SKM-1 (cell line): ENCODE results near the gene AKAP7.

Source experiments
- DNase-seq: peaks from one replicate; lab custom pipeline; 2025; ENCODE audit not compliant: unreplicated experiment; lab: John Stamatoyannopoulos, UW

The AKAP7 gene

GRCh38 chr6:131199568-131200272 is 64.5 kb downstream of the AKAP7 start:
- peak; percentile 94 for DNase-seq

GRCh38 chr6:131205481-131206244 is 70.4 kb downstream of the AKAP7 start:
- no peak for DNase-seq

- no peak for DNase-seq
Measured at GRCh38 chr6:131206463-131207251, 71.4 kb downstream of the AKAP7 start.

DNA sequence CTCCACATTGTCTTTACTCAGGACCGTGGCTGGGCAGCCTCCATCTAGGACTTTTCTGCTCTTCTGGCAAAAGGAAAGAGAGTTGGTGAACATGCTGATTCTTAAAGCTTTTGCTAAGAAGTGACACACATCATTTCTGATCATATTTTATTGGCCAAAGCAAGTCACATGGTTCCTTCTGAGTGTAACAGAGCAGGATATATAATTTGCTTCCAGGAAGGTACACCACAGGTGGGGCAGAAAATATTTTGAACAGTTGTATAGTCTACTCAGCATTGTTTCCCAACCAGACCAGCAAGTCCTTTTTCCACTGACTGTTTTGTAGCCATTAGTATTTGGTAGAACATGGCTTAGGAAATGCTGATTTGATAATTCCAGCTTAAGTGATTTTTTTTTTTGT is 73.5 kb downstream of the AKAP7 start:
- no peak for DNase-seq

DNA sequence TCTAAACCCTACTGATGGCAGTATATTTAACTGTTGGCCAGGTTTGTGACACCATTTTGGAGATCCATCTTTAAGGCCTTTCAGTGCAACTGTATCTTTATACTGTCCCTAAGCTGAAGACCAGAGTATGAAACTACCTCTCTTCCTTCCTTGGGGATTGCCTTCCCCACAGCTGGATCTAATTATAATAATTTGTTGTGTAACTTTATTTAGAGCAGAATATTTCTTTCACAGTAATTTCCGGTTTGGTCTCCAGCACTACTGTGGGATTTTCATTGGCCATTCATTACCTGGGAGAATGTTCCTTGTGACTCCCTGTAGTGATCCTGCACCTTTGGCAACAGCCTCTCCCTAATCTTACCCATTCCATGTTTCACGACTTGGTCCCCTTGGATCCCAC is 75.2 kb downstream of the AKAP7 start:
- no peak for DNase-seq

DNA sequence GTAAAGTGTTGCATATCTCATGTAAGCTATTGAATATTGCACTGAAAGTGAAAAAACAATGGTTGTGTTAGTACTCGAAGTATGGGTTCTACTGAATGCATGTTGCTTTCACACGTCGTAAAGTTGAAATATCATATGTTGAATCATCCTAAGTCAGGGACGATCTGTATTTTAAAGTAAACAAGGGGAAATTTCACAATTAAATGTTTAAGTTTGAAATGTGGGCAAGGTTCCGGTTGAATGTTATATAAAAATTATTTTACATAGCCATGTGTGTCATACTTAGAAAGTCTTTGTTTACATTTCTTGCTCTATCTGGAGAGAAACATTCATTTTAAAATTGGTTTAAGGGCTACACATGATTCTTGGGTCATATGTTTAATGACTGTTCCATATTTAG is 76.8 kb downstream of the AKAP7 start:
- no peak for DNase-seq

- DNase-seq: no peak
Measured at GRCh38 chr6:131212913-131213312, 77.6 kb downstream of the AKAP7 start.

DNA sequence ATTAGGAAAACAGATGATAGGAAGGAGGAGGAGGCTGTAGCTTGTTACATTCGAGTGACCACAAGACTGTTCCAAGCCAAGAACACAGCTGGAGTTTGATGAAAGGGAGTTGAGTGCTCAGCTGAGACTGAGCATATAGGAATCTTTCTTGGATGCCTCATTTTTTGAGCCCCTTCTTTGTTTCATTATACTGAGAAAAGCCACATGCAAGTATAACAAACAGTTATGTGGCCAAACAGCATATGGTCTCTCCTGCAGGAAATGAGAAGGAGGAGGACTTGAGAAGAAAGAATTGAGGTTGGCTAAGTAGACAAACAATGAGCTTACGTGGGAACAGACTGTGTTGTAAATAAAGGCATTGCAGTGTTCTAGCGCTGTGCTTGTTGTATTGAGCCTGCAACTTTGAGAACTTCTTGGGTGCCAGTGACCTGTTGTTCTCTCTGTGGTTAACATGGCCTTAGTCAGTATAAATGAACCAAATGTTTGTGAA is 78.3 kb downstream of the AKAP7 start:
- no peak for DNase-seq

DNA sequence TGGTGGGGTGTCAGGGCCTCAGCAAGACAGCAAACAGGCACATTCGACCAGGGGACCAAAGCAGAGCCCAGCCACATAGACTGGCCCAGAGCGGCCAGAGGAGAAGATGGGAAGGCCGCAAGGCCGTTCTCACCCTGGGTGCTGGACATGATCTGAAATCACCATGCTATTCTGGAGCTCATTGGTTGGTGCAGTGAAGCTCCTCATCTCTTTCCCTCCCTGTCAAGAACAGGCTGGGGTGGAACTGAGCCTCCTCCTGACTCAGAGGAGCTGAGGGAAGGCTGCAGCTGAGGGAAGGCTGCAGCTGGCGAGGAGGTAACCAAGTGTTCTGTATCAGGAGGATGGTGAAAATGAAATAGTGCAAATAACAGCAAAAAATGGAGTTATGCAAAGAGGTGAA is 80.0 kb downstream of the AKAP7 start:
- DNase-seq: no peak

DNA sequence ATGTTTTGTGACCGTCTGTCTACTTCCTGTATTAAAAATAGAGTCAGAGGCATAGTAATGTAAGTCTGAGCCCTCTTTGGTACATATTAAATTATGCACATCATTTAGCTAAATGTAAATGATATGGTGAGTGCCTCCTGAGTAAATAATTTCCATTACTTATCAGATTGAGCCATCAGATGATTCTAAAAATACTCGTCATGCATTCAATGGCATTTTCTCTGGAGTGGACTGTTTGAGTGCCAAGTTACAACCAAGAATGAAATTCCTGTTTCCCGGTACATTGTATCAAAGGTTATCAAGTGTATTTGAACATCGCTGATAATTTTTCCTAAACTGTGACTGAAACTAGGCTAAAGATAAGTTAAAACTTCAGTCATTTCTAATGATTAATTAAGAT is 81.0 kb downstream of the AKAP7 start:
- no peak for DNase-seq

- DNase-seq: no peak
Measured at GRCh38 chr6:131222773-131223172, 87.5 kb downstream of the AKAP7 start.

- DNase-seq: no peak
Measured at GRCh38 chr6:131223416-131223815, 88.1 kb downstream of the AKAP7 start.

- no peak for DNase-seq
Measured at GRCh38 chr6:131225127-131225526, 89.9 kb downstream of the AKAP7 start.

- no peak for DNase-seq
Measured at GRCh38 chr6:131225959-131226358, 90.7 kb downstream of the AKAP7 start.

DNA sequence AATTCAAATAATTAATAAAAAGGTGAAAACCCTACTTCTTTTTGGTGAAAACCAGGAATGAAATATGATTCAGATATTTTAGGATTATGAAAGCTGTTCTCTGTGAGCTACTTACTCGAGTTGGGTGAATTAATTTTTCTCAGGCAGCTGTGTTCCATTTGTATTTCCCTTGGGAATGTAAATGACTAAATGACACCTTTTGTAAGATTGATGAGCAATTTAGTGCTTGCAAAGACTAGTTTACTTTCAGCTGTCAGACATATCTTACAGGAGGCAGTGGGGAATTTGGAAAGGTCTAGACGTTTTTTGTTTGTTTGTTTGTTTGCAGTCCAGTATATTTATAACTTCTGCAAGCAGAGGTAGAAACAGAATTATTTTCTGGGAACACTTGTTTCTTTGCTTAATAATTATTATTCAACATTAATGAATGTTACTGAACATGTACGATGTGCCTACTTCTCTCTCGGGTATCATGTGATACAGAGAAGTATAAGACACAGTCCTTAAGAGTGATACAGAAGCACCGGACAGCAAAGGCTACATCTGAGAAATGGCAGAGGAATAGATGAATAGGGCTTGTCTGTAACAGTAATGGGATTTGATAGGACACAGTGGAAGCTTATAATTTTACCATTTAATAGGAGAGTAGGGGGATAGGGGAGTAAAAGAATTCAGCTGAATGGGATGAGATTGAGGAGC is 91.3 kb downstream of the AKAP7 start:
- no peak for DNase-seq

DNA sequence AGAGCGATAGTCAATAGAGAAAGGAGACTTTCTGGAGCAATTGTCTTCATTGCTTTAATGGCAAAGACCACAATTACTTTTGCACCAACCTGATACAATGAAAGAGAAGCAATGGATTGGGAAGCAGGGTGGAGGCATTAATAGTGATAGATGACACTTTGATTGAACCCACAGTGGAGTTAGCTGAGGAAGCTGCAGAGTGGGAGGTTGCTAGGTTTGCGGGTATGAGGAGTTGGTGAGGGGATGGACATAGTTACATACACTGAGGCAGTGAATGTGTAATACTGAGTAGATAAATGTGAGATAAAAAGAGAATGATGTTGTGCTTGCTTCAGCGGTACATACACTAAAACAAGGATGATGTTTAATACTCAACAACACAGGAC is 91.9 kb downstream of the AKAP7 start:
- no peak for DNase-seq

- DNase-seq: no peak
Measured at GRCh38 chr6:131231103-131231502, 95.8 kb downstream of the AKAP7 start.

DNA sequence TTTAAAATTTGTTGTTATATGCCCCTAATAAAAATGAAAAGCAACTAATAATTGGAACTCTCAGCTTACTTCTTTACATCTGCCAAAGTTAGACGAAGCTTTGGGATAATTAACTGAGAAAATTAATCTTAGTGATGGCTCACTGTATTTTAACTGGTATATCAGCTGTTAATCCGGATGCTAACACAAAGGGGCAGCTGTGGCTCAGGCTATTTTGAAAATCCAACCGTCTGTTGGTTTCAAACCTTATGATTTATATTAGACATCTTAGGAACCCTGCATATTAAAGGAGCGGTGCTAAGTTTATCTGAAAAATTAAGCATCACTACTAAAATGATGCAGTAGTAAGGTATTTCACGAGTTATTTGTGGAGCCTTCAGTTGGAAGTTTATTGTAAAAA is 96.6 kb downstream of the AKAP7 start:
- DNase-seq: no peak

DNA sequence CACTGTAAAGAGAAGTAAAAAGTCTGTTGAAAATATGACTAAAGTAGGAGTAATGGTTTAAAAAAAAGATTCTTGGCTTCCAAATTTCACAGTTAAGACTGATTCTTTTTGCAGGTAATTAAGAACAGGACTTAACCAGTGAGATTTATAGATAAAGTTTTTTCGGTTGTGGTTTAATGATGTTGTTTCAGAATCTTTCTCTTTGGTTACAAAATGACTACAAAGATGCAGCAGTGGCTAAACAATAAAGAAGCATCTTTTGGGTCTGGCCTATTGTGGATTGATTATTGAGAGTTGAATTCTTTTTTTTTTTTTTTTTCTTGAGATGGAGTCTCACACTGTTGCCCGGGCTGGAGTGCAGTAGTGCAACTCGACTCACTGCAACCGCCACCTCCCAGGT is 109.7 kb downstream of the AKAP7 start:
- no peak for DNase-seq

- DNase-seq: peak; percentile 92
Measured at GRCh38 chr6:131250122-131250521, 114.9 kb downstream of the AKAP7 start.

DNA sequence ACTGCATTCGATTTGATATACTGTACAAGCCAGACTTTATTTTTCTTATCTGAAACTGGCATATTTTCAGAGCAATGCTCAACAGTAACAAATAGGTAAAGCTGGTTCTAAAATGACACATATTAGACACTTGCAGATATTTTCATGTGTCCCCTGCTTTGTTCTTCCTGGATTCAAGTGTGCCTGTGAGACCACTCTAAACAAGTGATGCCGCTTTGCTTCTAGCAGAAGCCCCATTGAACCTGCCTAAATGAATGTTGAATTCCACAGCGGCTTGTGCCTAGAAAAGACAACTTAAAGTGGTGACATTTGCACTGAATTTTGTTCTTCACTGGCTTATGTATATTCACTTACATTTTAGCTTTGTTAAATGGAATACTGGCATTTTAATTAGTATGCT is 115.7 kb downstream of the AKAP7 start:
- DNase-seq: no peak
